Tibial artery (tissue), 4 donors: ENCODE measurements around the gene MAGI2.

Experiments used
- DNase-seq, 2 donors: peaks; one replicate each; pipeline ENCODE4 v3.0.0-alpha.2; 2019
- H3K27ac ChIP-seq, 2 donors: fragments of 200-600 bp; sonication (generic) in 1 of 2; 1 replicate in 1 of 2; 2 replicates in 1 of 2; pipeline ENCODE4 v1.5.1; 2018 to 2019; ENCODE audit warnings: mild to moderate bottlenecking in 1 of 2
- H3K27me3 ChIP-seq, 2 donors: fragments of 200-600 bp; sonication (generic) in 1 of 2; one replicate each; pipeline versions ENCODE4 v1.5.1 to v1.6.0; 2016 to 2019
- H3K36me3 ChIP-seq, 3 donors: fragments of 200-600 bp; sonication (generic) in 2 of 3; one replicate each; pipeline ENCODE4 v1.5.1; 2016 to 2019; ENCODE audit warnings: mild to moderate bottlenecking in 2 of 3
- H3K4me1 ChIP-seq, 4 donors: fragments of 200-600 bp; sonication (generic) in 2 of 4; 1 replicate in 3 of 4; 2 replicates in 1 of 4; pipeline ENCODE4 v1.5.1; 2016 to 2019
- H3K4me3 ChIP-seq, 2 donors: fragments of 200-600 bp; sonication (generic) in 1 of 2; 1 replicate in 1 of 2; 2 replicates in 1 of 2; pipeline ENCODE4 v1.5.1; 2018 to 2019; ENCODE audit warnings: mild to moderate bottlenecking in 2 of 2
- H3K9me3 ChIP-seq, 3 donors: fragments of 200-600 bp; sonication (generic) in 1 of 3; one replicate each; pipeline ENCODE4 v1.5.1; 2016 to 2019
- intact Hi-C: fragments of 100-400 bp; cut with DNase I; formaldehyde crosslinking; loops from one replicate; pipeline ENCODE4 v1.15.0; 2023; ENCODE audit warnings: low total_unique reads
- TF ChIP-seq, protein P1 (sequence below), 2 experiments: fragments of 200-600 bp in 1 of 2; fragments of 450-650 bp in 1 of 2; IDR thresholded peaks; one replicate each; pipeline ENCODE4 v1.5.1; 2017 to 2019; ENCODE audit warnings: antibody characterized with exemption in 2 of 2, mild to moderate bottlenecking in 1 of 2, moderate library complexity in 1 of 2

Gene MAGI2

DNA sequence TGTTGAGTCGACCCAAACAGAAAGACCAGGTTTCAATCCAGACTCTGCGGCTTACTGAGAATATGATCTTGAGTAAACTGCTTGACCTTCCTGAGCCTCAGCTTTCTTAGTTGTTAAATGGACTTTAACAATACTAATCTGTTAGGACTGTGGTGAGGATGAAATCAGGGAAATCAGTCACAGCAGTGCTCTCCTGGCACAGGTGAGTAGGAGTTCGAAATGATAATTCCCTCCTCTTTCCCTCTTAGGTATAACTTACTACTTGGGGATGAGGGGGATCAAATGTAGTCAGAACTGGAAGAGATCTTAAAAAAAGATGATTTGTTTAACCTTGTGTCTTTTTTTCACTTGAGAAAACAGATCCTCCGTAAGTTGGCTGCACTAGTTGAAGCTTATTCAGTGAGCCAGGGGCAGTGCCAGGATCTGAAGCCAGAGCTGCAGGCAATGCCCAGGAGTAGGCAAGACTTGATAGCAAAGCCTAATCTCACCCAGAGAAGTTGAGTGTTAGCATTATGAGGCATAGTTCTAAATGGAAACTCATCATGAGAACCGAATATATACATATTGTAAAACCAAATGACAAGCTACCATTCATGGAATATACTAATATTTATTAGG is 1.8 kb upstream of the MAGI2 start:
- intact Hi-C loops = no loop called here
- TF ChIP-seq, protein P1, sequence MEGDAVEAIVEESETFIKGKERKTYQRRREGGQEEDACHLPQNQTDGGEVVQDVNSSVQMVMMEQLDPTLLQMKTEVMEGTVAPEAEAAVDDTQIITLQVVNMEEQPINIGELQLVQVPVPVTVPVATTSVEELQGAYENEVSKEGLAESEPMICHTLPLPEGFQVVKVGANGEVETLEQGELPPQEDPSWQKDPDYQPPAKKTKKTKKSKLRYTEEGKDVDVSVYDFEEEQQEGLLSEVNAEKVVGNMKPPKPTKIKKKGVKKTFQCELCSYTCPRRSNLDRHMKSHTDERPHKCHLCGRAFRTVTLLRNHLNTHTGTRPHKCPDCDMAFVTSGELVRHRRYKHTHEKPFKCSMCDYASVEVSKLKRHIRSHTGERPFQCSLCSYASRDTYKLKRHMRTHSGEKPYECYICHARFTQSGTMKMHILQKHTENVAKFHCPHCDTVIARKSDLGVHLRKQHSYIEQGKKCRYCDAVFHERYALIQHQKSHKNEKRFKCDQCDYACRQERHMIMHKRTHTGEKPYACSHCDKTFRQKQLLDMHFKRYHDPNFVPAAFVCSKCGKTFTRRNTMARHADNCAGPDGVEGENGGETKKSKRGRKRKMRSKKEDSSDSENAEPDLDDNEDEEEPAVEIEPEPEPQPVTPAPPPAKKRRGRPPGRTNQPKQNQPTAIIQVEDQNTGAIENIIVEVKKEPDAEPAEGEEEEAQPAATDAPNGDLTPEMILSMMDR (IDR thresholded peaks at IDR 0.05) = no peak
- Histone ChIP-seq H3K27me3 (no peaks in the 10 kb centered on the region), H3K9me3 (no peaks in the 10 kb centered on the region), H3K4me1 (peaks cover 0 to 55% (median 40%) of the 10 kb centered on the region in 4 donors), H3K27ac (peak overlapping the region; percentile 97 to 98), H3K36me3 (no peaks in the 10 kb centered on the region), H3K4me3 (peak overlapping the region; percentile 76 to 95)
- DNase-seq = no peak

DNA sequence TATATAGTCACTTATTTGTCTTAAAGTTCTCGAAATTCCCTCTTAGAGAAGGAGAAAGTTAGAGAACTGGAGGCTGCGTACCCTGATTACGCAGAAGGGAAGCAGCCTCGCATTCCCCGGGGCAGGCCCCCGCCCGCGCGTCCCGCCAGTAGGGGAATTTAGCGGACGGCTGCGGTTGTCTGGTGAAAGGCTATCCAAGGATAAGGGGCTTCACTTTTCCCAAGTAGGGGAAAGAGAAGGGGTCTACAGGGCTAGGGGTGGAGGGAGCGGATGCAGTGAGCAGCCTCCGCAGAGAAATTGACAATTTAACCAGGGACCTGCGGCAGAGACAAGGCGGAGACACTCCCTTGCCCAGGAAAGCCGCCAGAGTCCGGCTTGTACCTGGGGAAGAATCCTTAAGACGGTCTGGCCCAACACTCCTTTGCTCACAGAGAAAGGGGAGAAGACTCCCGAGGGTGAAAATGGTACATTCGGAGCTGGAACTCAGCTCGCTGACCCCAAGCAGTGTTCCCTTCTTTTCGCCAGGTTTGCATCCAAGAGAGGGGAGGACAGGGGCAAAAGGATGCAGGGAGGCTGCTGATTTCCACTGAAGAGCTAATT is 994 bp upstream of the MAGI2 start:
- Histone ChIP-seq H3K9me3 (no peaks in the 10 kb centered on the region), H3K27me3 (no peaks in the 10 kb centered on the region), H3K36me3 (no peaks in the 10 kb centered on the region), H3K4me3 (peak overlapping the region; percentile 76 to 95), H3K27ac (peak overlapping the region; percentile 97 to 98), H3K4me1 (peaks cover 0 to 47% (median 38%) of the 10 kb centered on the region in 4 donors)
- peak; percentile 38 to 72 for DNase-seq
- intact Hi-C loops = no loop called here
- TF ChIP-seq, protein P1 (IDR thresholded peaks at IDR 0.05) = peak in 1 of 2 experiments; percentile 7

DNA sequence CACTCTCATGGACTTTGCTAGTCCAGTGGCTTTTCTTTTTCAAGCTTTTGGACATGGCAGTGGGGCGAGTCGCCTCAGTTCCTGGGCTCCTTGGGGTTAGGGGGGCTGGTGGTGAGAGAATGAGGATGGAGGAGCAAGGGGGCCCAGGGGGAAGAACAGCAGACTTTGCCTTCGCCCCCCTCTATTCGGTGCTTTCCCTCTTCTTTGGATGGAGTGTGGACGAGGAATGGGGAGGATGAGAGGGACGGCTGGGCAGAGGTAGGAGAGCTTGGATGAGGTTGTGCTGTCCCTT is 255 bp downstream of the MAGI2 start:
- peaks cover 0 to 42% (median 33%) of the 10 kb centered on the region in 4 donors for H3K4me1 ChIP-seq

DNA sequence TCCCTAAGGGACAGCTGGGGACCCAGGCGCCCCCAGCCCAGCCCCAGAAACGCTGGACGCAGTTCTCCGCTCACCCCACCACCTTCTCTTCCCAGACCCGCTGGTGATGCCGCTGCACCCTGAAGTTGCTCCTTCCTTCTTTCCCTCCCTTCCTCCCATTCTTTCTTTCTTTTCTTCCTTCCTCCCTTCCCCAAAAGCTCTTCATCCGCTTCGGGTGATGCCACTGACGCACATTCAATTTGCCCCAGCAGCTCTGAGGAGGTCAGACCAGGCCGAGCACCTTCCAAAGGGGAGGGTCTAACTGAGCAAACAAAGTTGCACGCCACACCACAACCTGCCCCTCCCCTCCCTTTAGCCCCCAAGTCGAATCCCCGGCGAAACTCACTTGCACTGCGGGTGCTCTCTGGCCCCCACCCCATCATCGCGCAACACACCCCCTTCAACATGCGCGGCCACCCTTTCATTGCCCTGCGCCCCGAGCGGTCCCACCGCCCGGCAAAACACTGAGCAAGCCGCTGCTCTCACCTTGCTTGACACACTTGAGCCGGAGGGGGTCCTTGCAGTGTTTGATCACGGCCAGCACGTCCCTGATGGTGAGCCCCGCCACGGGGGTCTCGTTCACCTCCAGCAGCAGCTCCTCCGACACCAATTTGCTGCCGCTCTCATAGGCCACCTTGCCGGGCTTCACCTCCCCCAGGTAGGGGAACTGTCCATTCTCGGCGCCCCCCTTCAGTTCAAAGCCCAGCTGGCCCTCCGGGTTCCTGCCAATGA is 787 bp downstream of the MAGI2 start:
- intact Hi-C loops = no loop called here
- H3K4me1 ChIP-seq = peaks cover 0 to 36% (median 28%) of the 10 kb centered on the region in 4 donors

More for the DNA sequence above, 255 bp downstream of the MAGI2 start:
- H3K9me3 ChIP-seq = no peaks in the 10 kb centered on the region
- peak in 1 of 2 donors; percentile 19 for DNase-seq
- H3K4me3 ChIP-seq = peak overlapping the region; percentile 76 to 95
- peak overlapping the region; percentile 97 to 98 for H3K27ac ChIP-seq
- intact Hi-C loops = no loop called here
- TF ChIP-seq, protein P1 (IDR thresholded peaks at IDR 0.05) = no peak
- H3K27me3 ChIP-seq = no peaks in the 10 kb centered on the region
- H3K36me3 ChIP-seq = no peaks in the 10 kb centered on the region

GRCh38 chr7:79452032-79452494 is 1.4 kb downstream of the MAGI2 start:
- TF ChIP-seq, protein P1 (IDR thresholded peaks at IDR 0.05) = no peak
- peak overlapping the region; percentile 97 to 98 for H3K27ac ChIP-seq
- peaks cover 0 to 30% (median 22%) of the 10 kb centered on the region in 4 donors for H3K4me1 ChIP-seq
- peak overlapping the region; percentile 76 to 95 for H3K4me3 ChIP-seq
- H3K27me3 ChIP-seq = no peaks in the 10 kb centered on the region
- H3K36me3 ChIP-seq = no peaks in the 10 kb centered on the region
- no peaks in the 10 kb centered on the region for H3K9me3 ChIP-seq
- DNase-seq = peak; percentile 95 to 96
- intact Hi-C loops = no loop called here

More for the DNA sequence above, 787 bp downstream of the MAGI2 start:
- H3K27me3 ChIP-seq = no peaks in the 10 kb centered on the region
- H3K27ac ChIP-seq = peak overlapping the region; percentile 97 to 98
- TF ChIP-seq, protein P1 (IDR thresholded peaks at IDR 0.05) = no peak
- peak; percentile 34 to 70 for DNase-seq
- H3K4me3 ChIP-seq = peak overlapping the region; percentile 76 to 95
- H3K9me3 ChIP-seq = no peaks in the 10 kb centered on the region
- no peaks in the 10 kb centered on the region for H3K36me3 ChIP-seq
